HG03342 (cell line): ENCODE measurements around the gene RAB26.
"Not testable (repeated sequence)": the region's sequence is repeated elsewhere in the genome, so short reads cannot be mapped to it uniquely, and the experiment has no call there.

Experiments used
- ATAC-seq: cut with Tn5 transposase; IDR thresholded peaks from one replicate; pipeline ENCODE4 v1.9.1; 2021; ENCODE audit warnings: mild to moderate bottlenecking, moderate library complexity; ENCODE audit not compliant: unreplicated experiment

Gene RAB26

DNA sequence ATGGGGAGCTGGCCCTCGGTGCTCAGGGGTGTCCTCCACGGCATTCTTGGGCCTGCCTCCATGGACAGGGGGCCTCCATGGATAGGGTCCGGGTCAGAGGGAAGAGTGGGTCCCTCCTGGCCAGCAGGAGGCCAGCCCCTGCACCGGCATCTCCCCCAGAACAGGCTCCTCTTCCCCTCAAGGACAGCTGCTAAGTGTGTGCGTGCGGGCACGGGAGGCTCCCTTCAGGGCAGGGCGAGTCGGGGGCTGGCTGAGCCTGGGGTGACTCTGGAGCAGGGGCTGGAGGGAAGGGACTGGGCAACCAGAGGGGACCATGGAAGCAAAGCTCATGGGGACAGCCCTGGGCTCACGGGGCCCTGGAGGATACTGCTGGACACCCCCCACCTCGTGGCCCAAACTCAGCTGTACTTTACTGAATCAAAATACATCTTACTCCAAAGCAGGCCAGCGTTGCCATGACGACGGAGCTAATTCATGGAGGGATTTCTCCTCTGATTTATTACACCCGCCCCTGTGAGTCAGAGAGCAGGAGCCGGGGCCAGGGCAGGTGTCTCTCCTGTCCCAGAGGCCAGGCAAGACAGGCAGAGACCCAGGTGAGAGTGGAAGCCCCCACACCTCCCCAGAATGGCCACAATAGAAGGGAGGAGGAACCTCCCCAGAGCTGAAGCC, 45.9 kb downstream of the RAB26 start:
- no peak for ATAC-seq

DNA sequence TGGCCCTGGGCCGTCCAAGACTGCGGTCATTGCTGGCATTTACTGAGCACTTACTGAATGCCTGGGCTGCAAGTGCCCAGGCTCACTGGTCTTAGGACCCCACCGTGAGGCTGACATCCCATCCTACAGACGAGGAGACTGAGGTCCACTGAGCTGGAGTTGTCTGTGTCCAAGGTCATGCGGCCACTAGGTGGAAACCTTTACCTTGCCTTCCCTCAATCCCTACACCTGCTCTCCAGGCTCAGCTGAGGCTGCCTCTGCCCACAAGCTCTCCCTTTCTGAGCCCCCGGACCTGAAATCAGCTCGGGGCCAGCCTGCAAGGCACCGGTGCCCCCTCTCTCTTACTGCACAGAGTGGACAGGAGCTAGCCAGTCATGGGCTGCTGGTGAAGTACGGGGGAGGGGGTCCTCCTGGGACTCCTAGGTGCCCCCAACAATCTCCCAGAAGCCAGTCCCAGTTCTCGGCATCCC, 46.5 kb downstream of the RAB26 start:
- ATAC-seq, result no peak

DNA sequence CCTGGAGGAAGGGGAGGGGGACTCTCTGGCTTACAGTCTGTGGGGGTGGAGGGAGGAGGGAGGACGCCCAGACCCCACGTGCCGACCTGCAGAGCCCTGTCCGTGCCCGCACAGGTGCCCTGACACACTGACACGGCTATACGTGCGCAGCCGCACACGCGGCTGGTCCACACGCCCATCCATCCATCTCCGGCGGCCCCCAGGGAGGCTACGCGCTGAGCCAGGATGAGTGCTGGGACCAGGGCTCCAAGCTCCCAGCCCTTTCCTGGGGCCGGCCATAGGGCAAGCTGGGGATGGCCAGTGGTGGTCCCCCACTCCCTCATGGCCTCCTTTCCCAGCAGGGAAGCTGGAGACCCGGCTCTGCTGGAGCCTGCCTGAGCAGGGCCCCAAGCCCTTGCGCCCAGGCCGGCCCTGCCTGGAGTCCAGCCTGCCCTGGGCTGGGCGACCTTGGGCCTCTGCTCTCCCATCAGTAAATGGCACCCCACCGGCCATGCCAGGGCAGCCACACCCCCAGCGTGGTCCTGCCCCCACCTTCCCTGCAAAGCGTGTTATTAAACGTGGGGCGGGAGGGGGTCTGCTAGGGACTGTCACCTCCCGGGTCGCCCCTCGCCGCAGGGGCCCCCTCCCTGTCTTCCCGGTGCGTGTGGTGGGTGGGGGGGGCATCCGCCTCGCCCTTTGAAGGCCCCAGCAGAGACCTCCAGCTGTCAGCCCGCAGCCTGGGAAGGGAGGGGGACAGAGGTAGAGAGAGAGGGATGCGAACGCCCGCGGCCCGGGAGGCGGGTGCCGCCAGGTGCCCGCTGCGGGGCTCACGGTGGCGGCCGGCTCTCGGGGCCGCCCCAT, 47.1 kb downstream of the RAB26 start:
- no peak for ATAC-seq

DNA sequence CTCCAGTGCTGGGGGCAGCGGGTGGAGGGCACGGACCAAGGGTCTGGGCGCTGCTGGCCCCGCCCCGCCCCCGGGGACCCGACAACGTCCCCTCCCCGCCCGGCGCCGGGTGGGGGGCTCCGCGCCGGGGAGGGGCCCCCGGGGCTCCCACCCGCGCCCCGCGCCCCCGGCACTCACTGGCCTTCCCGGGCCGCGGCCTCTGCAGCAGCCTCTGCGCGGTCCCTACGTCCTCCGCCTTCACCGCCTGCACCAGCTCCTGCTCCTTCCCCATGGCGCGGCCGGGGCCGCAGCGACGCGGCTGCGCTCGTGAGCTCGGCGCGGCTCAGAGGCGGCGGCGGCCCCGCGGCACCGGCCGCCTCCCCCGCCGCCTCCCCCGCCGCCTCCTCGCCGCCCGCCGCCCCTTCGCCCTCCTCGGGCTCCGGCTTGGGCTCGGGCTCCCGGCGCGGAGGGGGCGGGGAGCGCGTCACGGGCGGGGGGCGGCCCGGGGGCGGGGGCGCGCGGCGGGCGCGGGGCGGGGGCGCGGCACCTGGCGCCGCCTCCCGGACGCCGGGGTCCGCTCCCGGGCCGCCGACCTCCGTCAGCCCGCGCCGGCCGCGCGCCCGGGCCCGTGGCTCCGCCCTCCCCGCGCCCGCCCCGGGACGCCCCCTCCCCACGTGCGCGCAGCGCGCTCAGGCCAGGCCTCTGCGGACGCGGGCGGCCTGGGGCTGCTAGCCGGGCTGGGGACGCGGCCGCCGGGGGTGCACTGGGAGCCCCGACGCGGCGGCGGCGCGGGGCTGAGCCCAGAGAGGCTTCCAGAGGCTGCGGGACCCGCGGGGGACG, 47.9 kb downstream of the RAB26 start, which contains the start of gene CASKIN1:
Gene CASKIN1, minus strand, starts transcription at position 444 of the 819 bp plus-strand sequence. Its CDS starts 173 bp downstream, at position 271.
- no peak for ATAC-seq

DNA sequence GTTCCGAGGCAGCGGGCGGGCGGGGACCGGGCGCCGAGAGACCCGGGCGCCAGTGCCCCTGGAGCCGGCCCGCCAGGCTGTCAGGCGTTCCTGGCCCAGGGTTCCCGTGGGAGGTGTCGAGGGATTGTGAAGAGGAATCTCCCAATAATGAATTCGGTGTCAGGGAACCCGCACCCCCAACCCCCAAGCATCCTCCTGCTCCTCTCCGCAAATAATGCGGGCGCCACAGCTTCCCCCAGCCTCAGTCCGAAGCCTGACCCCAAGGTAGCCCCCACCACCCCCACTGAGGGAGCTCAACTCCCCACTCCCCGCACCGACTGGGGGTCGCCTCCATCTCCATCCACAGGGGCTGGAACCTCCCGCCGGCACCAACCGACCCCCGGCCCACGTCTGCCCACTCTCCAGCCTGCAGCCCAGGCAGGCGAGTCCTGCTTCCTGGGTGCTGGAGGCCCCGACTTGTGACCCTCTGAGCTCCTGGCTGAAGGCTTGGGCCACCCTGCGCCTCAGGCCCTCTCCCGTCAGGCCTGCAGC, 48.6 kb downstream of the RAB26 start:
- no peak for ATAC-seq

DNA sequence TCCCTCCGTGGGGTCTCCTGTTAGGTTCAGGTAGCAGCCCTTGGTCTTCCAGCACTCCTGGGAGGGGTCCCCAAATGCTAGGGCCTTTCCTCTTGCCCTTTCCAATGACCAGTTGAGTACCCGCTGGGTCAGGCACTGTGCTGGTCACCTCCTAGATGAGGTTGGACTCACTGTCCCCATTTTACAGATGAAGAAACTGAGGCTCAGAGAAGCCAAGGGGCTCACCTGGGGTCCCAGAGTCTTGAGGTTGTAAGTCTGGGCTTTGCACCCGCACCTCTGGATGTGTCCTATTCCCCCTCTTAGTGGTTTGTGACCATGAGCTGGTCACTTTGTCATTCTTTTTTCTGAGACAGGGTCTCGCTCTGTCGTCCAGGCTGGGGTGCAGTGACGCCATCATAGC, 49.3 kb downstream of the RAB26 start:
- ATAC-seq, result no peak

DNA sequence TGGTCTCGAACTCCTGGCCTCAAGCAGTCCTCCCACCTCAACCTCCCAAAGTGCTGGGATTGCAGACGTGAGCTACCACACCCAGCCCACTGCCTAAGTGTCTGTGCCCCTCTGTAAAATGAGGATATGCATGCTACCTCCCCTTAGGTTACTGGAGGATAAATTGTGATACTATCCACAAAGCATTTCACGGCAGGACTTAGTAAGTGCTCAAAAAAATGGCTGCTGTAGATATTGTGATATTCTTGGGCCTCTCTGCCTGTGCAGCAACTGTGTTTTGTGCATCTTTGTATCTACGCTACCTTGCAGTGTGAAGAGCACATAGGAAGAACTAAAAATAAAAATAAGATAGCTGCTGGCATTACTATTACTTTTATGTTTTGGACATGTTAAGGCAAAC, 49.9 kb downstream of the RAB26 start:
- ATAC-seq, result no peak

DNA sequence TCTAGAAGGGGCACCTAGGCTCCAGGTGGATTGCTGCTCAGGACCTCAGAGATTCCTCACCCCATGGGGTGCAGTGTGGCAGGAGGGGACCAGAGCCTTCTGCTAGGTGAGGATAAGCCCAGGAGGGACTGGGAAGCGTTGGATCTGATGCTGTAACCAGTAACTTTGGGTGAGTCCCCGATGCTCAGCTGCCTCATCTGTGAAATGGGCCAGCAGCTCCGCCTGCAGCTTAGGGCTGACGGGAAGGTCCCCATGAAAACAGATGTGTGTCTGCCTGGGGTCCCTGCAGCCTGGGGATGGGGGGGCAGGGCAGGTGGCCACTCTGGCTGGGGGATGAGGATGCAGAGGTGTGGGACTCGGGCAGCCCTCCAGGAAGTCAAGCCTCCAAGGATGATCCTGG, 50.7 kb downstream of the RAB26 start:
- no peak for ATAC-seq

DNA sequence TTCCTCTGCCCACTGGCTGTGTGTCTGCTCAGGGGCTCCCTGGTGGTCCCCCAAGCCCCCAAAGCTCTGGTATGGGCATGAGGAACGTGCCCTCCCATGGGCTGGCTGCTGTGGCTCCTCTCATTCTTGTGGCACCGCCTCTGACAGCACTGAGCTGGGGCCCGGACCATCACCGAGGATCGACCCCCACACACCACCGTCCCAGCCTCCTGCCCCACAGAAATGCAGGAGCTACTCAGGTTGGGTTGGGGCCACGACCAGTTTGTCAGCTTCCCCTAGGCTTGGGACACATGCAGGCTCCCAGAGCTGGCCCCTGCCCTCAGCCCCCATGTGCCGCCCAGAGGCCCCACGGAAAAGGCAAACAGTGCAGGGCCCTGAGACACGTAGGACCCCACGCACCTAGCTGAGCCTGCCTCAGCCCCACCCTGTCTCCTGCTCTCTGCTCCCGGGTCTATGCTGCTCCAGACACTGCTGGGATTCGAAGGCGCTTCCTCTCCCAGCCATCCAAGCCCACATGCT, 51.3 kb downstream of the RAB26 start:
- ATAC-seq, result no peak

DNA sequence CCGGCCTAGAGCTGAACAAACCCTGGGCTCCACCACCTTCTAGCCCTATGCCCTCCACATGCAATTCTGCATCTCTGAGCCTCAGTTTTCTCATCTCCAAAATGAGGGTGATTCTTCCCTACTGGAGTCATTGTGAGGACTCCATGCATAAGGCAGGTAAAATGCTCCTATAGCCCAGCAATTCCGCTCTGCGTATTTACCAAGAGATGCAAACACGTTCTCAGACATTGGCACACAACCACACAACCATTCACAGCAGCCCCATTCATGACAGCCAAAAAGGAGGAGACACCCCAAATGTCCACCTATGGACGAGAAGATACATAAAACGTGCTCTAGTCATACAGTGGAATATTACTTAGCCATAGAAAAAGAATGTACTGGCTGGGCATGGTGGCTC, 51.9 kb downstream of the RAB26 start:
- no peak for ATAC-seq

DNA sequence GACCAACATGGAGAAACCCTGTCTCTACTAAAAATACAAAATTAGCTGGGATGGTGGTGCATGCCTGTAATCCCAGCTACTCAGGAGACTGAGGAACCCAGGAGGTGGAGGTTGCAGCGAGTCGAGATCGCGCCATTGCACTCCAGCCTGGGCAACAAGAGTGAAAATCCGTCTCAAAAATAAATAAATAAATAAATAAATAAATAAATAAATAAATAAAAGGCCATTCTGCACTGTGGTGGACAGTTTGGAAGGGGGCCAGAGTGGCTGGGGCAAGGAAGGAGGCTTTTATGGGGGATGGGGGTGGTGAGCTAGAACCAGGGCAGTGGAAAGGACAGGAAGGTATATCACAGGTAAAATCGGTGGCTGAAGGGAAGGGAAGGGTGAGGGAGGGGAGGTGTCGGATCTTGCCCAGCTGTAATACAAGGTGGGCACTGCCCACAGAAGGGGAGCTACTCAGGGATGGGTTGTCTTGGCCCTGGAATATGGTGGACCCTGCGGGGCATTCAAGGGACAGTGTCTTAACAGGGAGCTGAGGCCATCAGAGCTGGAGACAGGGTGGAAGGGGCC, 54.8 kb downstream of the RAB26 start:
- not testable (repeated sequence) for ATAC-seq
